IPS-NIHi11 (cell line): ENCODE results near the gene SURF2.
"Not testable (repeated sequence)": the region's sequence is repeated elsewhere in the genome, so short reads cannot be mapped to it uniquely, and the experiment has no call there.

ENCODE experiments used
- DNase-seq: peaks from one replicate; pipeline ENCODE4 v3.0.0; 2012; ENCODE audit warnings: mixed read lengths, low spot score

SURF2 gene

DNA sequence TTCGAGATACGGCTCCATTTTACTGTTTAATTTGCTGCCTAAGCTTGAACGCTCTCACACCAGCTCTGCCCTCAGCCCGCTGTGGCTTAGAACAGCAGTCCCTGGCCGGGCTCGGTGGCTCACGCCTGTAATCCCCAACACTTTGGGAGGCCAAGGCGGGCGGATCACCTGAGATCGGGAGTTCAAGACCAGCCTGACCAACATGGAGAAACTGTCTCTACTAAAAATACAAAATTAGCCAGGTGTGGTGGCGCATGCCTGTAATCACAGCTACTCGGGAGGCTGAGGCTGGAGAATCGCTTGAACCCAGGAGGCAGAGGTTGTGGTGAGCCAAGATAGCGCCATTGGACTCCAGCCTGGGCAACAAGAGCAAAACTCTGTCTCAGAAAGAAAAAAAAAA lies 20.9 kb downstream of the SURF2 start:
- not testable (repeated sequence) for DNase-seq

DNA sequence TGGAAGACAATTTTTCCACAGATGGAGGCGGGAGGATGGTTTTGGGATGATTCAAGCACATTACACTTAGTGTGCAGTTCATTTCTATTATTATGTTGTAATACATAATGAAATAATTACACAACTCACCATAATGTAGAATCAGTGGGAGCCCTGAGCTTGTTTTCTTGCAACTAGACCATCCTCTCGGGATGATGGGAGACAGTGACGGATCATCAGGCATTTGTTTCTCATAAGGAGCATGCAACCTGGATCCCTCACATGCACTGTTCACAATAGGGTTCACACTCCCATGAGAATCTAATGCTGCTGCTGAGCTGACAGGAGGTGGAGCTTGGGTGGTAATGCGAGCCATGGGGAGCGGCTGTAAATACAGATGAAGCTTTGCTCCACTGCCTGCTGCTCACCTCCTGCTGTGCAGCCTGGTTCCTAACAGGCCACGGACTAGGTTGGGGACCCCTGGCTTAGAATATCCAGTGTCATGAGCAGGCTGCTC lies 21.4 kb downstream of the SURF2 start:
- DNase-seq = no peak

DNA sequence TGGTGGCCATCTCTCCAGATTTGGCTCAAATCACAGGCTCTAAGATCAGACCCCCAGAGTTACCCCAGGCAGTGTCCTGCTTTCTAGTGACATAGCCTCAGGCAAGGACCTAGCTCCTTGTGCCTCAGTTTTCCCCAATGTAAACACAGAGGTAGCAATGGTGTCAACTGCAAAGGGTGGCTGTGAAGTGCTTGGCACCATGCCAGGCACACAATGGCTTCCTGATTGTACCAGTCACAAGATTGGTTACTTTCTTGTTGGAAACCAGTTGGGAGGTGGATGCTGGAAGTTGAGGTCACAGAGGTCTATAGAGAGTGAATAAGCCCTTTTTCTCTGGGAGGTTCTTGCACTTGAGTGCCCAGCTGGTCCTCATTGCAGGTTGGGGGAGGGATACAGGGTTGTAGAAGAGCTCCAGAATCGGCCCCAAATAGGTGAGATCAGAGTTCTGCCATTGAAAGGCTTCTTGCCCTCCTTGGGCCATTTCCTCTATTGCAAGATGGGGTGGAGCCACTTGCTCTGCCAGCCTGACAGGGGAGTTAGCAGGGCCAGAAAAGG lies 22.1 kb downstream of the SURF2 start:
- DNase-seq = no peak

DNA sequence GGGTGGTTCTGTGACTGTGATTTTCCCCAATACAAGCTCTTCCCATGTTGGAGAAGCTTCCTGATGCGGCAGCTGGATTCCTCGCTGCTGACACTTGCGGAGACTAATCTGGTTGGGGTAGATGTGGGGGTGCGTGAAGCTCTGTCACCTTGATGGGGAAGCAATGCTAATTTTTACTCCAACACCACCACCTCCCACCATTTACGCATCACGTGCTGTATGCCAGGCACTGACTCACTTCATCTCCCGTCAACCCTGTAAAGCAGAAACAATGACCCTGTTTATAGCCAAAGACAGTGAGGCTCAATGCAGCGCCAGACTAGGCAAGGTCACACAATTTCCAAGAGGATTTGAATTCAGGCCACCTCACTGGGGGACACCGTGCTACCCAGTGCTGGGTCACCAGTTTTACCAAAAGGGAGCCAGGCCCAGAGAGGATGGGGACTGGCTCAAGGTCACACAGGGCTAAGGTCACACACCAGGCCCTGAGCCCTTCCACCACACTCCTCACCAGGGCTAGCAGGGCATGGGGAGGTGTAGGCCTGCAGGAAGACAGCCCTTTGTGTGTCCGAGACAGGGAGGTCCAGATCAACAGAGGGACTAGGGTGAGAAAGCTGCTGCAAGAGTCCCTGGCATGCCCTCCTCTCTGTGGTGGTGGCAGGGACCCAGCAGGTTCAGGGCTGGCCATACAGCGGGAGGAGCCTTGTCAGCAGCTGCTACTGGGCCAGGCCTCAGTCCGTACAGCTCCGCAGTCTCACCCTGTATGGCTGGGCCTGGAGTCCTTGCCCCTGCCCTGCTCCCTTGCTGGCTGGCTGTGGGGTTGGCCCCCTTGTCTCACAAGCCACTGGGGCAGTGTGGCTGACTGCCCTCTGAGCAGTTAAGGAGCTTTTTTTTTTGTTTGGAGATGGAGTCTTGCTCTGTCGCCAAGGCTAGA lies 23.1 kb downstream of the SURF2 start:
- no peak for DNase-seq

DNA sequence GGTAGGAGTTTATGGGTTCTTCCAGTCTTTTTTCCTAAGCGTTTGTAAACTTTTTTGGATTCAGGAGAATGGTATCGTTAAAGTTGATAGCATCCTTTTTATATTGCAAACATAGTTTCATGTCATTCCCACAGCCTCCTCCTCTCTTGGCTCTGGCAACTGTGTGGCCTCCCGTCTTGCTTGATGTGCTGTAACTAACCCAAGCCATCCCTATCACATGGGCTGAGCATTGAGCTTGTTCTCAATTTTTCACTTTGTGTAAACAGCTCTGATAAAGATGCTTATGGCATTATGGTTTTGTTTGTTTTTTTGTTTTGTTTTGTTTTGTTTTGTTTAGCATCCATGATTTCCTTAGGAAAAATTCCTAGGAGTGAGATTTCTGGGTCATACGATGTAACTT lies 24.4 kb downstream of the SURF2 start:
- no peak for DNase-seq

DNA sequence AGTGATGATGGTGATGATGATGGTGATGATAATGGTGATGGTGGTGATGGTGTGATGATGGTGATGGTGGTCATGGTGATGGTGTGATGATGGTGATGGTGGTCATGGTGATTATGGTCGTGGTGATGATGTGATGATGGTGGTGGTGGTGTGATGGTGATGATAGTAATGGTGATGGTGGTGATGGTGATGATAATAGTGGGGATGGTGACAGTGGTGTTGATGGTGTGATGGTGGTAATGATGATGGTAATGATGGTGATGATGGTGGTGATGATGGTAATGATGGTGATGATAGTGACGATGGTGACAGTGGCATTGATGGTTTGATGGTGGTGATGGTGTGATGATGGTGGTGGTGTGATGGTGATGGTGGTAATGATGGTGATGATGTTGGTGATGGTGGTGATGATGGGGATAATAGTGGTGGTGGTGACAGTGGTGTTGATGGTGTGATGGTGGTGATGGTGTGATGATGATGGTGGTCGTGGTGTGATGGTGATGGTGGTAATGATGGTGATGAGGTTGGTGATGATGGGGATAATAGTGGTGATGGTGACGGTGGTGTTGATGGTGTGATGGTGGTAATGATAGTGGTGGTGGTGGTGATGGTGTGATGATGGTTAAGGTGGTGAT lies 26.3 kb downstream of the SURF2 start:
- no peak for DNase-seq

DNA sequence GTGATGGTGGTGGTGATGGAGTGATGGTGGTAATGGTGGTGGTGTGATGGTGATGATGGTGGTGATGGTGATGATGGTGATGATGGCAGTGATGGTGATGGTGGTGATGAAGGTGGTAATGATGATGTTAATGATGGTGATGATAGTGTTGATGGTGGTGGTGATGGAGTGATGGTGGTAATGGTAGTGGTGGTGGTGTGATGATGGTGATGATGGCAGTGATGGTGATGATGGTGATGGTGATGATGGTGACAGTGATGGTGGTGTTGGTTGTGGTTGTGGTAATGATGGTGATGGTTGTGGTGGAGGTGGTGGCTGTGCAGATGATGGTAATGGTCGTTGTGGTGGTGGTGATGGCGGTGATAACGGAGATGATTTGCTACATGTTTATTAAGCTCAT lies 27.1 kb downstream of the SURF2 start:
- DNase-seq = no peak

DNA sequence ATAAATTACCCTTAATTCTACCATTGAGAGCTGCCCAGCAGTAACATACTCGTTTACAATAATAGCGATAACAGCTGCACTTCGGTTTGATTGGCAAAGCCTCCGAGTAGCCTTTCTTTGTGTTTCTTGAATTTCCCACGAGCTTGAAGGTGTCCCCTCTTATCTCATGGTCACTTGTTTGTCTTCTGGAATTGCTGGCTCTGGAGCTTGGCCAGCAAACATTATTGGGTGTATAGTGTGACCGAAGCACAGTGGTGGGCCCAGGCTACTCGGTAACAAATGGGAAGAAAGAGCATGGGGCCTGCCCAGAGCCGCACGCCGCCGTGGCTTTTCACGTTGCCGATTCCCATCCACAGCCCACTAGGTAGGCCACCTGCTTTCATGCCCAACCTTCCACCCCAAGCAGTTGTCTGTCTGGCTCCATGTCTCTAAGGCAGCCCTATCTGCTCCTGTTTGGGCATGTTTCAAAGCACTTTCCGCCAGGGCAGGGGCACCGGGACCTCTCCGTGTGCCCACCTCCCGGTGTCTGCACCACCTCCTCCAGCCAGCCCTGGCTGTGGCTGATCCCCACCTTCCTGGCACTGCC lies 28.5 kb downstream of the SURF2 start:
- no peak for DNase-seq

DNA sequence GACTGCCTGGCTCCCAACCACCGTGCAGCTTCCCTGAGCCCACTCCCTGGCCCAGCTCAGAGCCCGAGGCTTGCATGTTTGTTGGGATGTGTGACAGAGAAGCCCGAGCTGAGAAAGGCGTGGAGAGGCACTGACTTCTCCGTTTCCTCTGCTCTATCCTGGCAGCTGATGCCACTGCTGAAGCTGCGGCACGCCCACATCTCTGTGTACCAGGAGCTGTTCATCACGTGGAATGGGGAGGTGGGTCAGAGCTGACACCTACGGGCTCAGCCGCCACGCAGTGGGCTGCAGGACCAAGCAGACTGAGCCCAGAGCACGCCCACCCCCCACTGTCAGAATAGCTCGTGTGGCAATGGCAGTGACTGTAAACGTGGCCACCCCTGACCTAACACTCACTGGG lies 29.1 kb downstream of the SURF2 start:
- DNase-seq = no peak

DNA sequence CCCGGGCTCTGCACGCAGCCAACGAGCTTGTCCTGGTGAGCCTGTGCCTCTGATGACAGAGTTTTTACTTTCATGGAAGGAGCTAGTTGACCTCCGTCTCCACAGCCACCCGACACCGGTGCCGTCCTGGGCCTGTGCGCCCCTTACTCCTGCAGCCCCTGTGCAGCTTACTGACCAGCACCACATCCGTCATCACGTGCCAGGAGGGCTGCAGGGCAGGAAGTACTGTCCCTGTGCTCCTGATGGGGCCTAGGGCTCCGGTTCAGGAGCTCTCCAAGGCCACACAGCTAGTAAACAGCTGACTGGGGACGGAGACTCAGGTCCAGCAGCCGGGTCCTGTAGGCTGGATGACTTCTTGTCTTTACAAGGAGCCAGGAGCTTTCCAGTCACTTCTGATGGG lies 30.0 kb downstream of the SURF2 start:
- no peak for DNase-seq

DNA sequence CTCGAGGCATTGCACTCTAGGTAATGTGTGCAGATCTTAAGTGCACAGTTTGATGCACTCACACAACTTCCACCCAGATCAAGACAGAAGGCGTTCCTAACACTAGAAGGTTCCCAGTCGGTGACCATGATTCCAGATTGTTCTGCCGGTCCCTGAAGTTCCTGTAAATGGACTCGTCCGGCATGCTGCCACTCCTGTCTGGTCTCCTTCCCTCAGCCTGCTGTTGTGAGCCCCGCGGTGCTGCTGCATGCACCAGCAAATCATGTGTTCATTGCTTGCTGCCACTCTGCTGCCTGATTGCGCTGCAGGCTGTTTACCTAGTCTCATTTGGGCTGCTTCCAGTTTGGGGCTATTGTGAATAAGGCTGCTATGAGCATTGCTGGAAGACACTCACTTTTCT lies 31.3 kb downstream of the SURF2 start:
- DNase-seq = no peak

DNA sequence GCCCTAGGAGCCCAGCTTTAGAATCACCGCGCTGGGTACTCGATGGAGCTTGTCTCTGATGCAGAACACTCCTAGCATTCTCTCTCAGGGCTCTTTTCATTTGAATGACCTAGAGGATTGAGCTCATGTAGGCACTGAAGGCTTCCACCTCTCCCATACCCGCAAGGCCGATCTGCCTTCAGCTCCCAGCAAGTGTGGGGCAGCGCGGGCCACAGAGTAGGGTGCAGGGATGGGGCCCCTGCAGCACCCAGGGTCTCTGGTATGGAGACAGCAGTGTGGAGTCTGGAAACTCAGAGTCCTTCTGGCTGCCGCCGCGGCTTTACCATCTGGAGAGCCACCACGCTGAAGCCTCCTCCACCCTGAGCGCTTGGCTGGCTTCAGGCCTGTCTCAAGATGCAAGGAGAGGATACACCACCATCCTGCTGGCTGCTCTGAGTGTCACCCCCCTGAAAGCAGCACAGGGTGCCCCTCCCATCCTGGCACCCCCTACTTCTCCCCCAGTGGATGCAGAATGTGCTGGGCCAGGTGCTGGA lies 32.7 kb downstream of the SURF2 start:
- no peak for DNase-seq

DNA sequence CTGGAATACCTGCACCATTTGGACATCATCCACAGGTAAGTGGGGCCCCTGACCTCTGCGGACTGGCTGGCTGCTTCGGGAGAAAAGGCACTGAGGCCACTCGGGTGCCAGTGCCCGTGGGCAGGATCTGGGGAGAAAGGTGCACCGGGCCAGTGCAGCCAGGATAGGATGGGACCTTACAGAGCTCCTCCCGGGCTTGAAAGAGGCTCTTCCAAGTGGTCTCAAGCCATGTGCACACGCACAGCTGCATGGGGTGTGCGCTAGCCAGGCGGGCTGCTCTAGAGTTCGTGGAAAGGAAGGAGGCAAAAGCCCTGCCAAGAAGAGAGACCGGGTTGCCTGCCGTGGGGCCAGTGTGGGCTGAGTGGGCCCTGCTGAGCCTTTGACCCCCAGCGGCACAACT lies 33.2 kb downstream of the SURF2 start:
- no peak for DNase-seq

DNA sequence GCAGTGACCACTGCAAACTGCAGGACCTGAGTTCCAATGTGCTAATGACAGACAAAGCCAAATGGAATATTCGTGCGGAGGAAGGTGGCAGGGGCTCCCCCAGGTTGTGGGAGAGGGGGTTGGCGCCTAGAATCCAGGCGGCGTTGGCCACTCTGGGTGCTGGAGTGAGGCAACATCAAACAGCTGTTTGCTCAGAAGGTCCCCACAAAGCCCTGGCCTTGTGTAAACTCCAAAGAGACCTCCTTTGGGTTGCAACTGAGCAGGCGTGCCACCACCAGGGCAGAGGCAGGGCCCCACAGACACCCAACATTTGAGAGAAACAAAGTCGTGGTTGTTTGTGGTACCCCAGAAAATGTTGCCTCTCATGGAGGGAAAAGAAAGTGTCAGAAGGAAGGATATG lies 34.4 kb downstream of the SURF2 start:
- no peak for DNase-seq

DNA sequence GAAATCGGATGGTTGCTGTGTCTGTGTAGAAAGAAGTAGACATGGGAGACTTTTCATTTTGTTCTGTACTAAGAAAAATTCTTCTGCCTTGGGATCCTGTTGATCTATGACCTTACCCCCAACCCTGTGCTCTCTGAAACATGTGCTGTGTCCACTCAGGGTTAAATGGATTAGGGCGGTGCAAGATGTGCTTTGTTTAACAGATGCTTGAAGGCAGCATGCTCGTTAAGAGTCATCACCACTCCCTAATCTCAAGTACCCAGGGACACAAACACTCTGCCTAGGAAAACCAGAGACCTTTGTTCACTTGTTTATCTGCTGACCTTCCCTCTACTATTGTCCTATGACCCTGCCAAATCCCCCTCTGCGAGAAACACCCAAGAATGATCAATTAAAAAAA lies 35.1 kb downstream of the SURF2 start:
- not testable (repeated sequence) for DNase-seq

DNA sequence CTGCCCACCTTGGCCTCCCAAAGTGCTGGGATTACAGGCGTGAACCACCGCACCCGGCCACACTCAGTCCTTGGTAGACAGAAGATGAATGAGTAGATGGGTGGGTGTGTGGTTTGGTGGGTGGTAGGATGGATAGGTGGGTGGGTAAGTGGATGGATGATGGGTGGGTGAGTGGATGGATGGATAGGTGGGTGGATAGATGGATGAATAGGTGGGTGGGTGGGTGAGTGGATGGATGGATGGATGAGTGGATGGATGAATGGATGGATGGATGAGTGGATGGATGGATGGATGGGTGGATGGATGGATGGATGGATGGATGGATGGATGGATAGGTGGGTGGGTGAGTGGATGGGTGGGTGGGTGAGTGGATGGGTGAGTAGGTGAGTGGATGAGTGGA lies 36.0 kb downstream of the SURF2 start:
- not testable (repeated sequence) for DNase-seq

DNA sequence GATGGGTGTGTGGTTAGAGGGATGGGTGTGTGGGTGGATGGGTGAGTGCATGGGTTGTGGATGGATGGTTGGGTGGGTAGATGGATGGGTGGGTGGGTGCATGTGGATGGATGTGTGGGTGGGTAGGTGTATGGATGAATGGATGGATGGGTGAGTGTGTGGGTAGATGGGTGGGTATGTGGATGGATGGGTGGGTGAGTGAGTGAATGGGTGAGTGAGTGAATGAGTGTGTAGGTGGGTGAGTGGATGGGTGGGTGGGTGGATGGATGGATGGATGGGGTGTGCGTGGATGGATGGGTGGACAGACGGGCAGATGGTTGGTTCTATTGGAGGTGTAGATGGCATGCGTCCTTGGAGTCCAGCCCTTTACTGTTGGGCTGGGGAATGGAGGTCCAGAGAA lies 37.0 kb downstream of the SURF2 start:
- DNase-seq = no peak

DNA sequence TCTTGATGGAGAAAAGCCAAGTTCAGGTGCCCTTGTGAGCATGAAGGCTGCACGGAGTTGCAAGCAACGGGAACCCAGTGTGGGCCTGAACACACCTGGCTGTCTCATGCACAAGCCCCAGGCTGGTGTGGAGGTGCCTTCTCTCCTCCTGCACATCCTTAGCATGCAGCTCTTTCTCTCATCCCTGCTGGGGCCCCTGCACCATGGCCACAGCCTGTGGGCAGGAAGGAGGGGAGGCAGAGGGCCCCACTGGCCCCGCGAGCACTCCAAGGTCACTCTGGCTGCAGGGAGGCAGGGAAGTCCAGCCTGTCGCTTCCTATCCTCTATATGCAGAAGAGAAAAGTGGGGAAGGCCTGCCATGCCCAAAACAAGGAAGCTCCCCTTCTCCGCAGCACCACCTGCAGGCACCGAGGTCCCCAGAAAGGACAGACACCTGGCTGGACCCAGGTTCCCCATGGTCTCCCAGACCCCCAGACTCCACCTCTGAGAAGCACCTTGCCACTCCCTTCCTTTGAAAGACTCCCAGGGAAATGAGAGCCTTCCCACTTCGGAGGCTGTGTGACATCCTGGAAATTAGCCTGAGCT lies 38.4 kb downstream of the SURF2 start:
- DNase-seq = no peak

DNA sequence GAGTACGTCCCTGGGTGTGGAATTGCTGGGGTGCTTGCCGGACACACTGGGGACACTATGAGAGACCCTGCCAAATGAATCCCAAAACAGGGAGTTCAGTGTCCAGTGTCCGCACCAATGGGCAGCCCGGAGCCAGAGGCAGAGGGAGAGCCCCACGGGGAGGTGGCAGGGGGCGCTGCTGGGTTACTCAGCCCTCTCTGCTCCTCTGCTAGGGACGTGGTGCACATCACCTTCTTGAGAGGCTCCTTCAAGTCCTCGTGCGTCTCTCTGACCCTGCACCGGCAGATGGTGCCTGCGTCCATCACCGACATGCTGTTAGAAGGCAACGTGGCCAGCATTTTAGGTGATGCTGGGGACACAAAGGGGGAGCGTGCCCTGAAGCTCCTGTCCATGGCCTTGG lies 40.6 kb downstream of the SURF2 start:
- peak; percentile 77 for DNase-seq

DNA sequence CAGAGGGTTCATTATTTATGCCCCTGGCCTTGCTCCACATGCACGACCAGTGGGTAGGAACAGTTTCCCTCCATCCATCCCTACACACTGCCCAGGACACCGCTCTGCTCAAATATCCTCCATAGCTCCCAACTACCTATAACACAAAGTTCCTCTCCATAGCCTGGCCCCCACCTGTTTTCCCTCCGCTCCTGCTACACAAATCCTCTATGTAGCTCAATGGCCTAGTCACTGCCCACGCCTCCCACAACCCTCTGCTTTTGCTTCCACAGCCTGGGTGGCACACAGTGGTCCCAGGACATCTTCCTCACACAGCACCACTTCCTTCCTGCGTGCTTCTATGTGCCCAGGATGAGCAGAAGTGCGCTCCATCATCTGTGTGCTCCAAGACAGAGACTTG lies 41.0 kb downstream of the SURF2 start:
- no peak for DNase-seq

DNA sequence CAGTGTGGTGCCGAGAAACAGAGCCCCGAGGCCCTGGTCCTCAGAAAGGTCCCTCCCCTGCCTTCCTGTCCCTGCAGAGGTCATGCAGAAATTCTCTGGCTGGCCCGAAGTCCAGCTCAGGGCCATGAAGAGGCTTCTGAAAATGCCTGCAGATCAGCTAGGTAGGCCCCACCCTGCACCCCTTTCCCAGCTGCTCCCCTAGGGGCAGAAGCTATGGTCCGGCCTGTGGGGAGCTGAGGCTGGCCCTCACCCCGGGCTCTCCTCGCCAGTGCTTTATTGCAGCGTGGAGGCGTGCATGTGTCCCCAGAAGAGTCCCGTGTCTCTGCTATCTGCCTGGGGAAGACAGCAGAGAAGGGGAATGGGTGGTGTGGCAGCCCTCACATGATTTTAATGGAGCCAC lies 41.5 kb downstream of the SURF2 start:
- no peak for DNase-seq

DNA sequence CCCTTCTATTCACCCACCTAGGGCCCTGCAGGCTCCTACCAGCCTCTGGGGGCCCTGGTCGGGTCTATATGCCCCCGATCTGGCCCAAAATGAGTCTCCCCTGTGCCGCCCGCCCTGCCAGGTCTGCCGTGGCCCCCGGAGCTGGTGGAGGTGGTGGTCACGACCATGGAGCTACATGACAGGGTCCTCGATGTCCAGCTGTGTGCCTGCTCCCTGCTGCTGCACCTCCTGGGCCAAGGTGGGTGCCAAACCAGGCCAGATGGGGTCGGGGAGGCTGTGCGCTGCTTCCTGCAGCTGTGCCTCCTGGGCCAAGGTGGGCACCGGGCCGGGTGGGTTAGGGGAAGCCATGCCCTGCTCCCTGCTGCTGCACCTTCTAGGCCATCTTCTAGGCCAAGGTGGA lies 43.9 kb downstream of the SURF2 start:
- DNase-seq = no peak
